GM19328 (cell line): ENCODE results near the gene UGT1A9.

Experiments
- ATAC-seq: cut with Tn5 transposase; IDR thresholded peaks from one replicate; pipeline ENCODE4 v1.9.1; 2021; ENCODE audit warnings: mild to moderate bottlenecking, moderate library complexity; ENCODE audit not compliant: unreplicated experiment

The UGT1A9 gene

DNA sequence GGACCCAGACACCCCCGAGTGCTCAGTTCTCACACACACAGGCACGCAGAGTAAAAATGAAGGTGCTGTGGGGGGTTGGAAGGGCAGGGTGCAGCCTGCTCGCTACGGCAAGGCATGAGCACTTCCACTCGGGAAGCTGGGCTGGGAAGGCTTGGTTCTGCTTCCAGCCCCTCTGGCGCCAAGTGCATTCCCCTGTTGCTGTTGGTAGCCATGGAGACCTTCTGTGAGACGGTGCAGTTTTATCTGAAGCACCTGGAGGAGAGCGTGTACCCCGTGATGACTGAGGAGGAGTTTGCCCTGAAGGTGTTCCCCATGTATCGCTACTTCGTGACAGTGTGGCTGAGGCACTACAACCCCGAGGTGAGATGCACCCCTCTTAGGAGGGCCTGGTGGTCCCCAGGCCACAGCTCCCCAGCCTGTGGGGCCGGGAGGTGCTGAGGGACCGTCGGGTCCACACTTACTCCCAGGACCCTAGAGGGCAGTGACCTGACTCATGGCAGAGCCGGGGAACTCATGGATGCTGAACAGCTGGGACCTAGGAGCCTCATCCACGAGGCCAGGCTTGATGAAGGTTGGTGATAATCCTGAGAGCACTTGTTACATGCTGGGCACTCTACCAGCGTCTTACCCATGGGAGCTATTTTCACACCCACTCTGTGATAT, 121.9 kb downstream of the UGT1A9 start:
- no peak for ATAC-seq

DNA sequence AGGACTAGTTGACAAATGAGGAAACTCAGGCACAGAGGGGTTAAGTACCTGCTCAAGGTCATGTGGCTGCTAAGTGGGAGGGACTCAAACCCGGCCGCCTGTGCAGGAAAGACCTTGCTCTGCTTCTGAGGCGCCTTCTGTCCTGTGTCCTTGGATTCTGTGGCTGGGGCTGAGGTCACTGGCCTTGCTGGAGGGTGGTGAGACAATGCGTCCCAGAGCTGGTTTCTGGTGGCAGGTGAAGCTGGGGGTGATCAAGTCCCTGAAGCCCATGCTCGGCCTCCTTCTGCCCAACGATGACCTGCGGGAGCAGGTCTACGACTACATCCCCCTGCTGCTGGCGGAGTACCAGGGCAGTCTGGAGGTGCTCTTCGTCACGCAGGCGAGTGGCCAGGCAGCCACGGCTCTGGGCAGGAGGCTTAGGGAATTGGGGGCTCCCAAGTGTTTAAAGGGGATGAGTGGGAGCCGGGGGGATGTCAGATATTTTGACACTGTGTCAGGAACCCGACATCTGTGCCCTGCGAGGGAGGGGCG, 122.5 kb downstream of the UGT1A9 start:
- no peak for ATAC-seq

DNA sequence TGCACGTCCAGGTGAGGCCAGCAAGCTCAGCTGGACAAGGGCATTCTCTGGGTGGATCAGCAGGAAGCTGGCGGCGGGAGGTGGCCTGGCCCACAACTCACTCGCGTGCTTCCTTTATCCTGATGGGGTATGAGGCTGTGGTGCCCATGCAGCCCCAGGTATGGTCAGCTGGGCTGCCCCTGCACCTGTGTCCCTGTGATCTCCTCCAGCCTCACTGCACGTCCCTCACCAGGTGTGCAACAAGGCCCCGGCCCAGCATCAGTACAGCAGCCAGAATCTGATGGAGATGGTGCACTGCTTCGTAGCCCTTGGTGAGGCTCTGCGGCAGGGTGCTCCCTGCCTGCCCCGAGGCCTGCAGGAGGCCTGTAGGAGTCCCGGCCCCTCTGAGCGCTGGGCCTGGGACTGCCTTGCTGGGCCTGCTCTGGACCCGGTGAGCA, 124.1 kb downstream of the UGT1A9 start:
- no peak for ATAC-seq

DNA sequence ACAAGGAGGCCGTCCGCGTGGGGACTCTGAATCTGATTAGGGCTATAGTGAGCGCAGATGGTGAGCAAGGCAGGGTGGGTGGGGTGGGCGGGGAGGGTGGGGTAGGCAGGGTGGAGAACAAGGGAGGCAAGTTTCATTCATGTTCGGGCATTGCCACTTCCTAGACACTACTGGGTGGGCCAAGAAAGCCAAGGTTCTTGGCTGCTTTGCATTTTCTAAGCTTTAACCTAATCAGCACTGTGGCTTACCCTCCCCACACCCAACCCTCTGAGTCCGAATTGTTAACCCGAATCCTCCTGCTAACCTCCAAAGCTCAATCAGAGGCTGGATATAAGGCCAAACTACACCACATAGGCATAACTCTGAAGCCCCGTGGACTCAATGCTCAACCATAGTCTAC, 124.6 kb downstream of the UGT1A9 start:
- no peak for ATAC-seq

DNA sequence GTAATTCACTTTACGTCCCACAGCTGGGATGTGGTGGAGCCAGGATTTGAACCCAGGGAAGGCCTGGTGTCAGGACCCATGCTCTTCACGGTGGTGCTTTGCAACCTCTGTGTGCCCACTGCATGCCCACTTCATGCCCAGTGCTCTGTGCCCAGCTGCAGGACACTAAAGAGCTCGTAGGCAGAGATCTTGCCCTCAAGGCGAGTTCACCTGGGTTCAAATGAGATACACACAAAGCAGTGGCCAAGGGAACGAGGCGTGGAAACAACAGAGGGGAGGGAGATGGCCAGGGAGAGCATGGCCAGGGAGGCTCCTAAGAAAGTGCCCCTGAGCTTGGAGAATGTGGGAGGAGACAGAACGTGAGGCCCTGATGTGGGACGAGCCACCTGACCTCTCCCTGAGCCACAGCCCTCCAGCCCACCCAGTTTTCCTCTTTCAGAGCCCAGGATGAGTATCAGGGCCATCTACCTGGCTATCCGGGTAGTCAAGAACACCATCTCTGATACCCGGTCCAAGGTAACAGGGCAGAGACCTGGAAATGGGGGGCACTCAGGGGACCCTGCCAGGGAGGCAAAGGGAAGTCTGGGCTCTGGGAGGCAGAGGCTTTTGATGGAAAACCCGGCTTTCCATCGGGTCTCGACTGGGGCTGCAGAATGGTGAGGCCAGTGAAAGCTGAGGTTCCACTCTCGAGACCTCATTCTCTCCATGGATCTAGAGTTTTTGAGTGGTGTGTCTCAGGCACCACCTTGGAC, 126.8 kb downstream of the UGT1A9 start:
- no peak for ATAC-seq

DNA sequence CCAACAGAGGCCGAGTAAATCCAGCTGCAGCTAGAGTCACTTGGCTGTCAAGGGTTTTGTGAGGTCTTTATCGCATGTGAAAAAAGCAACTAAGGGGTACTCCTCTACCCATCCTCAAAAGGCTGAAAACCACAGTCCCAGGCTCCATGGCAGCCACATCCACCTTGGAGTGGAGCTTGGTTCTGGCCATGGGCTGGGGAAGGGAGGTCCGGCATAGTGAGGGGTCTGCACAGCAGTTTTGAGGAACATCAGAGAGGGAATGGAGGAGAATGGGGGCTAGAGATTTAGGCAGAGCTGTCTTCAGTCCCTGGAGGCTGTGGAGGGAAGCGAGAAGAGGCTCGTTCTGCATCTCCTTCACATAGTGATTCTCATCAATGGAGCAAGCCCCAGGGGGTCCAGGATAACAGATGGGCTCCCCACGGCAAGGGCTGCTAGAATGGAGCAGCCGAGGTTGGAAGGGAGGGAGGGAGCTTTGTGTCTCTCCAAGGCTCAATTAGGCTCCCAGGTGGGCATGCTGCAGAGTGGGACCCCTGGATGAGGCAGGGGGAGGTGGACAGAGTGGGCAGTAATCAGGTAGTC, 127.5 kb downstream of the UGT1A9 start:
- ATAC-seq, result no peak

DNA sequence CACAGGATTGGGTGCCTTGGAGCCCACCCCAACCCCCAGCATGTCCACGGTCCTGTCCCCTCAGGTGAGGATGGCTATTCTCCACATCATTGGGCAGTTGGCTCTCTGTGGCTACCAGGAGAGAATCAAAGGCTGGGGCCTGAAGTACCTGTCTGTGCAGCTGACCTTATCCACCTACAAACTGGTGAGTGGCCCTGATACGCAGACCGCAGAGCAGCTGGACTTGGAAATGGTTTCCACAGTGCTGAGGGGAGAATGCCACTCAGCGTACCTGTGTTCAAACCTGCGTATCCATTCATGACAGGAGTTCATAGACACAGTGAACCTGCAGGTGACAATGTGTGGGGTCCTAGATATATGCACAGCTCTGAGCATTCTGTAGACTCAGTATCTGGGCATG, 128.0 kb downstream of the UGT1A9 start:
- ATAC-seq, result no peak

DNA sequence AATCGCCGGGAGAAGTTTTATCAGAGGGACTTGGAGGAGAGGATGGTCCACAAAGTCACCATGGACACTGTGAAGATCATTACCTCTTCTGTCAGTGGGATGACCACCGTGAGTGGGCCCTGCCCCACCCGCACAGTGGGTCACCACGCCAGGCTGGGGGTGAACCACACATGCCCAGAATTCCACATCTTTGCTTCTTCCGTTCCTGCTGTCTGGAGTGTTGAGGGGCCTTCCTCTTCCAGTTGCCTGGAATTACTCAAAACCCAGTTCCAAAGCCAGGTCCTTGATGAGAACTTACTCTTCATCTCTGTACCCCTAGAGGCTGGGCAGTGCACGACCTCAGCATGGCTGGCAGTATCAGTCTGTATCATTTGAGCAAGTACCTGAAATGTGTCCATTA, 128.5 kb downstream of the UGT1A9 start:
- ATAC-seq, result no peak

DNA sequence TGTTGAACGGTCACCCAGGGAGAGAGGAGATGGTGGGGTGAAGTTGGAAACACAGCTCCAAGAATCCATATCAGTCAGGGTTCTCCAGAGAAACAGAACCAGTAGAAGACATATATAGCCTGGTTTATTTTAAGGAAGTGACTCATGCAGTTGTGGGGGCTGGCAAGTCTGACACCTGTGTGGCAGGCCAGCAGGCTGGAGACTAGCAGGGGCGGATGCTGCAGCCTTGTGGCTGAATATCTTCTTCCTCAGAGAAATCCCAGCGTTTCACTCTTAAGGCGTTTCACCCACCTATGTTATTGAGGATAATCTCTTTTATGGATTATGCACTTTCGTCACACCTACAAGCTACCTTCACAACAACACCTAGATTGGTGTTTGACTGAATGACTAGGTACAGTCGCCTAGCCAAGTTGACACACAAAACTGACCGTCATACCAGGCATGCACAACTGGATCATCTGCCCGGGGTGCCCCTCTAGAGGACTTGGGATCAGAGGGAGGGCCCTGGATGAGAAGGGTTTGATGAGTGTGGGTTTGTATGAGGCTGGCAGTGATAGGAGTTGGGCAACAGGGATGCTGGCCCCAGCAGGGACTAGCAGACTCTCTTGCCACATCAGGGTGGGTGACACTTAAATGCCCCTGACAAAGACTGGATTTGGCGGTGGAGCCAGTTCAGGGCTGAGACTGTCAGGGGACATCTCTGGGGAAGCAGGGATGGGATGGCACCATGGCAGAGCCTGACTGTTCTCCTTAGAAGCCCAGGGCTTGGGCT, 129.8 kb downstream of the UGT1A9 start:
- no peak for ATAC-seq

DNA sequence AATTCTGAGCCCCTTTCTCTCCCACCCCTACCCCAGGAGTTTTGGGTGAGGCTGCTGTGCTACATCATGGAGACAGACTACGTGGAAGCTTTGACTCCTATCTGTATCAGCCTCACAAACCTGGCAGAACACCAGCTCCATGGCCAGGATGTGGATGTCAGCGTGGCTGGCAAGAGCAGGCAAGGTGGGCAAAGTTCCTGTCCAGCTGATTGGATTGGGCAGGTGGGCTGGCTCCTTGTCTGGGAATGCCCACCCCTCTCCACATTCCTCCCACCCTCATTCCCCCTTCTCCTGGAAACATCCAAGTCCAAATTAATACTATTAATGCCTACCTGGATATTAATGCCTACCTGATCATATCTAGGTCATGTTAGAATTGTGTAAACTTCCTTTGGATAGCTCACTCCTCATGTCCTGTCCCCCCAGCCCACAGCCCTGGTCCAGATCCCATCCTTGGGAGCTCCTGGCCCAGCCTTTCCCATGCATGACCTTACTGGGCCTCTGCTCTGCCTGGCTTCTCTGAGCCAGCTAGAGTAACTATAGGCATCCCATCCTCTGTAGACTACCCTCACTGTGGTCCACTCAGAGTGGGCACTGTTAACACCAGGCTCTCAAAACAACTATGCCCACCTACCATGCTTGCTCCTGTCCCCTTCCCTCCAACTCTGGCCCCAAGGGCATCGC, 130.6 kb downstream of the UGT1A9 start:
- no peak for ATAC-seq

DNA sequence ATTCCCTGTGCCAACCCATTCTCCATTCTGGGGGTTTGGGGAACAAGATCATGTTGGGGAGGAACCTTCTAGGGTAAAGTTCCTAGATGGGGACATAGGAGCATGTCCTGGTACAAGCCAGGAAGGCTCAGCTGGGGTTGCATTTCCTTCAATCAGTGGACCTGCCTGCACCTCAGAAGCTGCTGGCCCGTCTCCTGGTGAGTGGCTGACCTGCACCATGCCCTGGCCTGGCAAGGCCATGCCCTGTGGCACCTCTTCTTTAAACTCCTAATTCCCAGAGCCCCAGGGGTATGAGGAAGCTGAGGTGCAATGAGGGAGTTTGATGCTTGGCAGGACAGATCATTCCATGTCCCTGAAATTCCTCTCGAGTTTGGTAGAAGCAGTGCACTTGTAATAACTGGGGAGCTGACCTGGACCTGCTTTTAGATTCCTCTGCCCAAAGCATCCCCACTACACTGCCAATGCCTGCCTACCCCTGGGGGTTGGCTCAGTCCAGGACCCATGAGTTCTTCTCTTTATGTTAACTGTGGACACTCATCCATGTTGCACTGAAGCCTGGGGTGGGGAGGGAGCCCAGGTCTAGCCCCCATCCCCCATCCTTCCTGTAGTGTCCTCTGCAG, 131.7 kb downstream of the UGT1A9 start:
- no peak for ATAC-seq

DNA sequence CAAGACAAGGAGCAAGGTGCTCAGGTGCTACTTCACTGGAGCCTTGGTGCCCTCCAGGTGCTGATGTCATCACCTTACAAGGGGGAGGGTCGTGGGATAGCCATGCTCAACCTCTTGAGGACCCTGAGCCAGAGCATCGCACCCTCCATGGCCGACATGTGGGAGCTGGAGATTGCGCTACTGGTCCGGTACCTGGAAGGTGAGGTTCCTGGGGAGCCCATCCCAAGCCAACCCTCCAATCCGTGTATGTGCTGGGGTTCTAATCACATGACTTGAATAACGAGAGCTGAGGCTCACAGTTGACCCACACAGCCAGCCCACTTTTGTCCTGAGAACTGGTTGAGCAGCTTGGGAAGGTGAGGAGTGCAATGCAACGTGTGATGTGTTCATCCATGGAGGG, 132.3 kb downstream of the UGT1A9 start:
- ATAC-seq, result no peak

DNA sequence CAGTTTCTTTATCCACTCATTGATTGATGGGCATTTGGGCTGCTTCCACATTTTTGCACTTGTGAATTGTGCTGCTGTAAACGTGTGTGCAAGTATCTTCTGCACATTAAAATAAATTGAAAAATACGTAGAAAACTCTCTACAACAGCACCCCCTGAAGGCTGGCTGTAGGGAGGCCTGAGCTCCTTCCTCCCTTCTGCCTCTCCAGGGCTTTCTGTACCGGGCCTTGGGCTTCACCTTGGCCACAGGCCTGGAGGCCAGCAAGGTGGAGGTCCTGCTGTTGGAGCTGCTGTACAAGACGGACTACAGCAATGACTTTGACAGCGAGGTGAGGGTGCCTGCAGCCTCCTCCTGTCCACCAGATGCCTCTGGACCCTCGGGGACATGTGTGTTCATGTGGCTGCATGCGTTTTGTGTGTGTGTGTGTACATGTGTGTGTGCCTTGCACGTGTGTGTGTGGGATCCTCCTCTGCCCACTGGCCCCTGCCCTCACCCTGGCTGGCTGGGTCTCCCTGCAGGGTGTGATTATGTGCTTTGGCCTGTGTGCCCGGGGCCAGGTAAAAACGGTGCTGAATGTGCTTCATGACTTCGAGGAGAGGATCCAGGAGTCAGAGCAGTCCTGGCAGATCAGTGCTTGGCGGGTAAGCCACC, 135.6 kb downstream of the UGT1A9 start:
- ATAC-seq, result no peak

DNA sequence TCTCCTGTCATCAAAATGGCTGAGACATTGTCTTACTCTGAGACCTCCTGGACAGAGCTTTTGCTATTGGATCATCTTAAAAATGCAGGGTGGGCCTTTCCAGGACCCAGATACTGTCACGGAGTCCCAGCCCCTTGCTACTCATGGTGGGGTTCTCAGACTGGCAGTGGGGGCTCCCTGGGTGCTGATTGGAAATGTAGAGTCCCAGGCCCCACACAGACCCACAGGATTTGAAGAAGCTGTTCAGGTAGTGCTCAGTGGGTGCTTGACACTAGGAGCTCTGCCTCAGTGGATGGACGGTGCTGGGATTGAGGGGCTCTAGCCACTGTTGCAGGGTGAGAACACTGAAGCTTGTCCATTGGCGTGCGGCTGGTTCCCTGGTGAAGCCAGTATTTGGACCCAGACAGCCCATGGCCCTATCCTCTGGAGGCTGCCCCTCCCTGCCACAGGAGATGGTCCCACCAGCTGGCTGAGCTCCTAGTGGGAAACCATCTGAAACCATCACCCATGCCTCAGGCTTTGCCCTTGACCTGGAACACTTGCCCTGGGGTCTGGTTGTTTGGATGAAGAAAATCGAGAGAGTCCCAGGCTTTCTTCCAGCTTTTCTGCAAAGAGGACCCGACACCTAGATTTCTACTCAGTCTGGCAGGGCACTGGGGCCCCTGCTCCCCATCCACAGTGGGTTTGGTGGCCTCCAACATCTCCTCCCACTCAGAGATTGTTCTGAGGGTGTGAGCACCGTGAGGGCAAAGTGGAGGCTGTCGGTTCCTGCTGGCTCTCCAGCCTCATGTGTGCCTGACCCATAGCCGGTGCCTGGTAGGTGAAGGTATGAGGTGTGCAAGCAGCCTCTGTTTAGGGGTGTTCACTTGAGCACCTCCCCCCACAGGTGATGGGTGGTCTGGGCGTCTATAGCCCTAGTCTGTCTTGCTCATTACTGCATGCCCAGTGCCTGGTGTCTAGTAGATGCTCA, 136.6 kb downstream of the UGT1A9 start:
- no peak for ATAC-seq

DNA sequence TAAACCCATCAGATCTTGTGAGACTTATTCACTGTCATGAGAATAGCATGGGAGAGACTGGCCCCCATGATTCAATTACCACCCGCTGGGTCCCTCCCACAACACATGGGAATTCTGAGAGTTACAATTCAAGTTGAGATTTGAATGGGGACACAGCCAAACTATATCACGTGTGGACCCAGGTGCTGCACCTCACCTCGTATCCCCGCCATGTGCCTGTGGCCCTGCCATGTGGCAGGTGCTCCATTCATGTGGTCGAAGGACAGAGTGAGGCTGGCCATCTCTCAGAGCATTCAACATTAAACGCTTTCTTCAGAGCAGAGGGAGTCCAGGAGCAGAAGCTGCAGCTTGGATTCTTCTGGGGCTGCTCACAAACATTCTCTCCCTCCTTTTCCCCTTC, 138.7 kb downstream of the UGT1A9 start:
- ATAC-seq, result no peak

DNA sequence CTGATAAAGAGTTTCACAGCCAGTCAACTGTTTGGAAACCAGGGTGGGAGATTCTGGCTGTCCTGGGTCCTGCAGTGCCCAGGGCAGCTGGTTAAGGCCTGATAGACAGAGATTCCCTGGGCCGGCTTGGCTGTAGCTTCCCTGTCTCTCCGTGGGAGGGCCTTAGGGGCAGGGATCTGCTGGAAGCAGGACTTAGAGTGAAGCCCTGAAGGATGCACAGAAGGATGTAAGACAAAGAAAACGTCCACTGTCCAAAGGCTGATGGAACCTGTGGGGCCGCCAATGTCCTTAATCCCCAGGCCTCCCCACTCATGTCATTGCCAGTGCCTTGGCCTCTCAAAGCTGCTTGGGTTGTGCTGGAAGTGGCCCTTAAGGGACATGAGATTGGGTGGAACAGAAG, 139.4 kb downstream of the UGT1A9 start:
- no peak for ATAC-seq

DNA sequence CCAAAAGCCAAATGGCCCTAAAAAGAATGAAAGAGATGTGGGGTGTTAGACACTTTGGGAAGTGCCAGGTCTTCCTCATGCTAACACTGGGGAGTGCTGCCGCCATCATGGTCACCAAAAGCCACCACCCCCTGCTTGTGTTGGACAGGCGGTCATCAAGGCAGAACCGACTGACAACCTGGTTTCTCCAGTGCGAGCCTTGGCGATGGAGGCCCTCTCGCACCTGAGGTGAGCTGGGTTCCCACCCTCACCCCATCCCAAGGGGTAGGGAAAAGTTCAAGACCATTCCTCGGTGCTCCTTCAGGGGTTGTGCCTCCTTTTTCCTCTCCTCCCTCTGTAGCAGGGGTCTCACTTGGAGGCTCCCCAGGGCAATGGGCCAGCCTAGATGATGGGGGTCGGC, 140.0 kb downstream of the UGT1A9 start:
- no peak for ATAC-seq

DNA sequence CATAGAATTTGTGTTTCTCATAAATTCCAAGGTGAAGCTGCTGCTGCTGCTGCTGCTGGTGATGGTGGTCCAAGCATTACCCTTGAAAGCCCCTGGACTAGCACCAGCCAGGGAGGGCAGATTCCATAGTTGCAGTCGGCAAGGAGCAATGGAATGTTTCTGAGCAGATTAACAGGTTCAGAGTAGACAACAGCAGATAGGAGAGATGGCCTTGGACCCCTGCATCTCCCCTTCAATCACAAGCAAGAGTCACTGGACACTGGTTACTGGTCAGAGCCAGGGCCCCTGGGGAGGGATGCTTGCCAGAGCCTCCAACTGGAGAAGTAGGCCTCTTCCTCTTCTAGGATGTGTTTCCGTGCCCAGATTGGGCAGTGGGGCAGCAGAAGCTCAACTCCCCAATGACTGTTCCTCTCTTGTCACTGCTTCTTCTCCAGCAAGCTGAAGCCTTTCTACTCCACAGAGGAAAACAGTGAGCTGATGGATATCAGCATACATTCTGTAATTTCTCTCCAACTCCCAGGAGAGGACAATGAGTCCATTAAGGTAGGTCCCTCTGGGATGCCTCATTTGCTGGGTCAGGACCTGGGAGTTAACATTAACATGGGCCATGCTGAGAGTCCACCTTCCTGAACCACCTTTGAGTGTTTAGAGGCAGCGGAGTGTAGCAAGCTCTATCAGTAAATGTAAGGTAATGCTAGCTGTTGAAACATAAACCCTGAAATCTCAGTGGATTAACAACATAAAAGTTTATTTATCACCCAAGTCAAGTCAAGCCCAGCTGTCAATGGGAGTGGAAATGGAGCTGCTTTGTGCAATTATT, 141.7 kb downstream of the UGT1A9 start:
- ATAC-seq, result no peak
